Testis (tissue), 3 donors: ENCODE measurements around the gene RNF121. TPM values are rescaled to one million over a fixed set of nuclear protein-coding genes. Genes with fewer than 3 reads are reported as not detected.

Source experiments
- DNase-seq: peaks from one replicate; pipeline ENCODE4 v3.0.0-alpha.2; 2019
- H3K27ac ChIP-seq, 2 donors: fragments of 200-600 bp; sonication (generic); one replicate each; pipeline ENCODE4 v1.5.1; 2019
- H3K27me3 ChIP-seq: fragments of 200-600 bp; sonication (generic); one replicate; pipeline ENCODE4 v1.5.1; 2019
- H3K36me3 ChIP-seq: fragments of 200-600 bp; sonication (generic); one replicate; pipeline ENCODE4 v1.5.1; 2017; ENCODE audit warnings: low read depth; ENCODE audit errors: missing control alignments
- H3K4me1 ChIP-seq: fragments of 200-600 bp; sonication (generic); one replicate; pipeline ENCODE4 v1.5.1; 2019
- H3K4me3 ChIP-seq, 2 donors: fragments of 200-600 bp; sonication (generic); one replicate each; pipeline ENCODE4 v1.5.1; 2017 to 2019
- H3K9me3 ChIP-seq: fragments of 200-600 bp; sonication (generic); one replicate; pipeline ENCODE4 v1.5.1; 2017
- POLR2A ChIP-seq: fragments of 450-650 bp; IDR thresholded peaks from one replicate; pipeline ENCODE4 v1.6.1; 2017; ENCODE audit warnings: antibody characterized with exemption, mild to moderate bottlenecking, moderate library complexity
- WGBS, 2 donors: methylation state at CpG; one replicate each; pipeline ENCODE4 v1.1.5; 2018; 5-methylcytosine and 5-hydroxymethylcytosine counted together
- intact Hi-C: fragments of 100-400 bp; cut with DNase I; formaldehyde crosslinking; loops from one replicate; pipeline ENCODE4 v1.15.1; 2023; ENCODE audit warnings: low total_unique reads
- polyA plus RNA-seq: library from polyadenylated mRNA; stranded (reverse); fragments of 350-450 nt; fragmentation: Illumina TruSeq; extraction: RNeasy Lipid Tissue Mini Kit (QIAGEN cat#74804); gene quantifications from one replicate; pipeline ENCODE4 v1.2.3, GENCODE V29; 2014; ENCODE audit warnings: low read depth, low replicate concordance; ENCODE audit not compliant: insufficient read depth
- total RNA-seq, 2 donors: library from RNA; depleted of rRNA; stranded (reverse); fragments of >200 nt; gene quantifications; one replicate each; pipeline ENCODE4 v1.2.3, GENCODE V29; 2016
- TF ChIP-seq, protein P1 (sequence below), 3 experiments: fragments of 450-650 bp in 2 of 3; fragments of 200-600 bp in 1 of 3; sonication (generic) in 1 of 3; IDR thresholded peaks; one replicate each; pipeline ENCODE4 v1.5.1; 2016 to 2019; ENCODE audit warnings: antibody characterized with exemption in 3 of 3, mild to moderate bottlenecking in 2 of 3, moderate library complexity in 1 of 3

The RNF121 gene
- total and polyA plus RNA-seq, 3 donors from 2014 or later = 51.7 to 72.5 (median 54.4) TPM

DNA sequence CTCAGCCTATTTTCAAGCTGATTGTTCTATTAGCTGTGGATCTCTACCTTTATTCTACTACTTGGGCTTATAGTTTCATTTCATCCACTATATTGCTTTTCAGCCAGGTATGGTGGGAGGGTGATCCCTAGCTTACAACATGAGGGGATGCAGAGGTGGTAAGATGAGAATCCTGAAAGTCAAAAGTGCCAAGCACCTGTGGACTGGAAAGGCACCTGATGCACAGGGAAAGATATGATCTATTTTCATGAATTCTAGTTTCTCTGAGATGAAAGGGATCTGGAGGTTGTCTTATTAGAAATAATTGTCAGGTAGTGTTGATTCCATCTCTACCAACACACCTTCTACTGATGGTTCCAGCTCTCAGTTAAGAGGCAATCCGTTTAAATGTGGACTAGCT, 48.2 kb downstream of the RNF121 start:
- WGBS, 2 donors = 67 to 77% methylated on average over 1 of the region's 1 CpG
- H3K27ac ChIP-seq = no peak overlapping the region
- DNase-seq = no peak
- H3K27me3 ChIP-seq = no peaks in the 10 kb centered on the region
- TF ChIP-seq, protein P1, sequence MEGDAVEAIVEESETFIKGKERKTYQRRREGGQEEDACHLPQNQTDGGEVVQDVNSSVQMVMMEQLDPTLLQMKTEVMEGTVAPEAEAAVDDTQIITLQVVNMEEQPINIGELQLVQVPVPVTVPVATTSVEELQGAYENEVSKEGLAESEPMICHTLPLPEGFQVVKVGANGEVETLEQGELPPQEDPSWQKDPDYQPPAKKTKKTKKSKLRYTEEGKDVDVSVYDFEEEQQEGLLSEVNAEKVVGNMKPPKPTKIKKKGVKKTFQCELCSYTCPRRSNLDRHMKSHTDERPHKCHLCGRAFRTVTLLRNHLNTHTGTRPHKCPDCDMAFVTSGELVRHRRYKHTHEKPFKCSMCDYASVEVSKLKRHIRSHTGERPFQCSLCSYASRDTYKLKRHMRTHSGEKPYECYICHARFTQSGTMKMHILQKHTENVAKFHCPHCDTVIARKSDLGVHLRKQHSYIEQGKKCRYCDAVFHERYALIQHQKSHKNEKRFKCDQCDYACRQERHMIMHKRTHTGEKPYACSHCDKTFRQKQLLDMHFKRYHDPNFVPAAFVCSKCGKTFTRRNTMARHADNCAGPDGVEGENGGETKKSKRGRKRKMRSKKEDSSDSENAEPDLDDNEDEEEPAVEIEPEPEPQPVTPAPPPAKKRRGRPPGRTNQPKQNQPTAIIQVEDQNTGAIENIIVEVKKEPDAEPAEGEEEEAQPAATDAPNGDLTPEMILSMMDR (IDR thresholded peaks at IDR 0.05) = no peak
- no peak for TF ChIP-seq POLR2A
- no peaks in the 10 kb centered on the region for H3K9me3 ChIP-seq
- H3K4me3 ChIP-seq = no peak overlapping the region
- no peaks in the 10 kb centered on the region for H3K36me3 ChIP-seq
- intact Hi-C loops = no loop called here
- H3K4me1 ChIP-seq = no peaks in the 10 kb centered on the region

DNA sequence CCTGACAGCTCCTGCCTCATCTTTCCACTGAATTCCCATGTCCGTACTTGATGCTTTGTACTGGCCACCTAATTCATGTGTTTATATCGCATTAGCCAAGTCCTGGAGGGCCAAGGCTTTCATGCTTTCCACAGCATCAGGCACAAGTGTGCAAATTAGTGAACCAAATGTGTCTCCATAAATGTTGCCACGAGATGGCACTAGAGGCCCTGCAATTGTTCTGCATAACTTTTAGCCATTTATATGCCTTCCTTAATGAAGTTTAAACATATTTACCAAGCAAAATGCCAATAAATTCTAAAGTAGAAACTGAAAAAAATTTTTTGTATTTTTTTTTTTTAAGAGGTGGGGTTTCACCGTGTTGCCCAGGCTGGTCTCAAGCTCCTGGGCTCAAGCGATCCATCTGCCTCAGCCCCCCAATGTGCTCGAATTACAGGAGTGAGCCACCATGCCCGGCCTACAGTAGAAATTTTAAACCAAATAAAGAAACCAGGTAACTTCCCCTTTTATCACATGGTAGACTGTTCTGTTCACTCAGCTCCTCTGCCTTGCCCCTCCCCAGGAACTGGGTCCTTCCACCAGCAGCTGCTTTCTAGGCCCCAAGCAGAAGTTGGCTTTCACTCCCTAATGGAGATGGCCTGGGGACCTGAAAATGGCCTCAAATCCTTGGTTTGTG, 49.0 kb downstream of the RNF121 start:
- 59 to 70% methylated on average over 7 of the region's 7 CpGs for WGBS, 2 donors
- intact Hi-C loops = no loop called here
- H3K36me3 ChIP-seq = no peaks in the 10 kb centered on the region
- TF ChIP-seq, protein P1 (IDR thresholded peaks at IDR 0.05) = peak; percentile 51 to 73 (median 71)
- no peak for TF ChIP-seq POLR2A
- peak; percentile 72 for DNase-seq
- no peaks in the 10 kb centered on the region for H3K4me1 ChIP-seq
- no peaks in the 10 kb centered on the region for H3K9me3 ChIP-seq
- no peaks in the 10 kb centered on the region for H3K27me3 ChIP-seq
- H3K4me3 ChIP-seq = no peak overlapping the region
- H3K27ac ChIP-seq = no peak overlapping the region

DNA sequence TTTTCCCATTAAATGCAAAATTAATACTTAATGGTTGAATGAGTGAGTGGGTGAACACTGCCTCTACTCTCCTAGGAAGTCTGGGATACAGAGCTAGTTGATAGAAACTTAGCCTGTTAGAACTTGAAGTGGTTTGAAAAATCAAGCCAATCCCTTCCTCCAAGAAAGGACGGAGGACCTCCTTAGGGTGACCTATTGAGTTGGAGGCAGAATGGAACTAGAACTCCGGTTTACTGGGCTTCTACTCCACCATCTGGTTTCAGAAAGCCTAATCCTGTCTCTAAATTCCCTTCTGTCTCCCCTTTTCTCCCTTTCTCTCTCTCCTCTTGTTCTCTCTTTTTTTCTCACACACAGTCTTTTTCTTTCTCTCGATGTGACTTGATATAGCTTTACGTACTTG, 50.2 kb downstream of the RNF121 start:
- DNase-seq = no peak
- Histone ChIP-seq H3K36me3 (no peaks in the 10 kb centered on the region), H3K9me3 (no peaks in the 10 kb centered on the region), H3K4me3 (no peak overlapping the region), H3K27ac (no peak overlapping the region), H3K4me1 (no peaks in the 10 kb centered on the region), H3K27me3 (no peaks in the 10 kb centered on the region)
- intact Hi-C loops = no loop called here
- TF ChIP-seq, protein P1 (IDR thresholded peaks at IDR 0.05) = no peak
- no peak for TF ChIP-seq POLR2A
- 93 to 95% methylated on average over 4 of the region's 4 CpGs for WGBS, 2 donors

DNA sequence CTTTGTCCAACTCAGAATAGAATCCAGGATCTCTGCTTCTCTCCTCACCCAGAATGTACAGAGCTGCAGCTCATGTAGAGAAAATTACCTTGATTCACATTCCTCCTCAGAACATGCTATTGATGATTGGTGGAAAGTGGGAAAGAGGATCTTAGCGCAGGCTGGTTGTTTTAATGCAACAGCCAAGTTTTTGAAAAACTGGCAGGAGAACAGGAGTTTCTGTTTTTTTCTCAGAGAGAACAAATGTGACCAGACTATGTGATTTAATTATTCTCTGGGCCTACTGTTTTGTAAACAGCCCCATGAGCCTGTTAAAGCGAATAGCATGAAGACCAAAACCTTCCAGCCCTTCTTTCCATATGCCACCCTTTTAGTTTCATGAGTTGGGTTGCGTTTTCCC, 50.8 kb downstream of the RNF121 start:
- DNase-seq = no peak
- Histone ChIP-seq H3K4me1 (no peaks in the 10 kb centered on the region), H3K27ac (no peak overlapping the region), H3K27me3 (no peaks in the 10 kb centered on the region), H3K4me3 (no peak overlapping the region), H3K36me3 (no peaks in the 10 kb centered on the region), H3K9me3 (no peaks in the 10 kb centered on the region)
- intact Hi-C loops = no loop called here
- 88 to 93% methylated on average over 3 of the region's 3 CpGs for WGBS, 2 donors
- no peak for TF ChIP-seq POLR2A
- TF ChIP-seq, protein P1 (IDR thresholded peaks at IDR 0.05) = no peak

DNA sequence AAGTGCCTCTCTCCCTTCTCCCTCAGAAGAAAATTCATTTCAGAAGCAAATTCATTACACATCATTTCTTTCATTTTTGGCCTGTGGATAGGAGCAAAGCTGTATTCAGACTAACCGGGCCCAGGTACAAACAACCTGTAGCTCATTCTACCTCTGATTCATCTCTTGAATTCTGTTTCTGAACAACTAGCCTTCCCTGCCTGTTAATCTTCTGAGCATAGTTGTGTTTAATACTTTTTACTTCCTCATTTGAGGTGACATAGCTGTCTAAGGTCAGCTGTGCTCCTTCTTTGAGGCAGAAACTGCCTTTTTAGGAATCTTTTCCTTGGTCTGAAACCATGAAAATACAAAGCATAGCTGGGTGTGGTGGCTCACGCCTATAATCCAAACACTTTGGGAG, 57.3 kb downstream of the RNF121 start:
- no peak for DNase-seq
- intact Hi-C loops = no loop called here
- WGBS, 2 donors = 85 to 95% methylated on average over 2 of the region's 2 CpGs
- Histone ChIP-seq H3K4me1 (no peaks in the 10 kb centered on the region), H3K27me3 (no peaks in the 10 kb centered on the region), H3K4me3 (no peak overlapping the region), H3K27ac (no peak overlapping the region), H3K9me3 (no peaks in the 10 kb centered on the region), H3K36me3 (no peaks in the 10 kb centered on the region)
- TF ChIP-seq, protein P1 (IDR thresholded peaks at IDR 0.05) = no peak
- TF ChIP-seq POLR2A = no peak
